HG02973 (cell line): Measurements from ENCODE around the gene SART1.

Experiments
- ATAC-seq: cut with Tn5 transposase; IDR thresholded peaks from one replicate; pipeline ENCODE4 v1.9.1; 2021; ENCODE audit warnings: moderate library complexity; ENCODE audit not compliant: unreplicated experiment

SART1 gene

GRCh38 chr11:65961267-65962140 is at the start of gene SART1:
SART1 (plus strand) TSS chr11:65961734; CDS start chr11:65961781, 47 bp downstream.
- peak; percentile 75 for ATAC-seq

GRCh38 chr11:65912845-65913244 is 48.7 kb upstream of the SART1 start:
- ATAC-seq = no peak

- ATAC-seq = no peak
Observed at GRCh38 chr11:65915101-65915820, 46.3 kb upstream of the SART1 start.

- no peak for ATAC-seq
Observed at GRCh38 chr11:65915821-65916251, 45.7 kb upstream of the SART1 start.

- no peak for ATAC-seq
Observed at GRCh38 chr11:65916391-65916790, 45.1 kb upstream of the SART1 start.

- ATAC-seq = no peak
Observed at GRCh38 chr11:65917077-65917433, 44.5 kb upstream of the SART1 start.

- no peak for ATAC-seq
Observed at GRCh38 chr11:65917434-65918210, 43.9 kb upstream of the SART1 start.

GRCh38 chr11:65918211-65919140 is 43.1 kb upstream of the SART1 start, which contains the start of gene C11orf68:
C11orf68 (minus strand) TSS chr11:65919062; CDS start chr11:65919031, 31 bp downstream.
- peak; percentile 42 for ATAC-seq

GRCh38 chr11:65919141-65919572 is 42.4 kb upstream of the SART1 start, which contains the start of gene DRAP1:
DRAP1 (plus strand) TSS chr11:65919426; CDS start chr11:65919502, 76 bp downstream.
- peak; percentile 77 for ATAC-seq

GRCh38 chr11:65919573-65920371 is 41.8 kb upstream of the SART1 start:
- peak; percentile 31 for ATAC-seq

- no peak for ATAC-seq
Observed at GRCh38 chr11:65920372-65920802, 41.1 kb upstream of the SART1 start.

GRCh38 chr11:65921033-65921555 is 40.4 kb upstream of the SART1 start:
- ATAC-seq = no peak

- no peak for ATAC-seq
Observed at GRCh38 chr11:65921876-65922275, 39.7 kb upstream of the SART1 start.

GRCh38 chr11:65922565-65922964 is 39.0 kb upstream of the SART1 start:
- no peak for ATAC-seq

GRCh38 chr11:65925397-65925796 is 36.1 kb upstream of the SART1 start:
- ATAC-seq = no peak

- peak; percentile 68 for ATAC-seq
Observed at GRCh38 chr11:65927904-65928397, 33.6 kb upstream of the SART1 start.

GRCh38 chr11:65928667-65929066 is 32.9 kb upstream of the SART1 start:
- ATAC-seq = no peak

- no peak for ATAC-seq
Observed at GRCh38 chr11:65931773-65932557, 29.6 kb upstream of the SART1 start.
